ENCODE measurements around the gene HIF1A. TPM values are rescaled to one million over a fixed set of nuclear protein-coding genes. Genes with fewer than 3 reads are reported as not detected.

HIF1A gene
- total and polyA plus RNA-seq, 2 of the 8 experiments (the other 6 are each of a cell fraction or from before 2014, with no cell fraction given): 54.8 to 175 TPM

- POLR2A ChIA-PET (ENCODE audit: partially characterized antibody): interaction anchor here (1.6 kb wide), 1 partner anchor 20 kb away, joined by 4 read pairs; the partner anchor contains the start of gene HIF1A
- H2AK5ac ChIP-seq (ENCODE audit: low read depth, low read length): peak overlapping the region; percentile 56; the same call in 1 of the 2 replicates
These were observed 20.0 kb upstream of the HIF1A start for GRCh38 chr14:61675291-61675690.

More at GRCh38 chr14:61675291-61675690, 20.0 kb upstream of the HIF1A start:
- Histone ChIP-seq H3K9me3 (ENCODE audit: insufficient read depth in 2 of 2, low read depth in 1 of 2, low read length in 1 of 2) (no peaks in the 10 kb centered on the region), H2BK5ac (ENCODE audit: low read depth, low read length) (no peak overlapping the region; the same call in 1 of the 2 replicates), H3K27ac (ENCODE audit: low read depth, low read length) (no peak overlapping the region), H3K23ac (ENCODE audit: insufficient read length) (no peak overlapping the region), H2BK12ac (ENCODE audit: low read depth, low read length) (peak overlapping the region; percentile 31), H4K8ac (ENCODE audit: extremely low read depth, insufficient read depth, low read length) (no peak overlapping the region), H2BK15ac (ENCODE audit: low read length) (peak overlapping the region; percentile 54; the same call in 1 of the 2 replicates), H2BK20ac (ENCODE audit: low read length) (peak overlapping the region; percentile 67; the same call in 1 of the 2 replicates), H2AFZ (ENCODE audit: low read length) (no peak overlapping the region), H3K79me2 (ENCODE audit: control insufficient read depth in 1 of 2, insufficient read depth in 2 of 2, low read length in 2 of 2) (no peaks in the 10 kb centered on the region), H3K36me3 (ENCODE audit: control insufficient read depth in 2 of 4, insufficient read depth in 4 of 4, low read length in 3 of 4) (no peaks in the 10 kb centered on the region), H3K4ac (replicated peaks; ENCODE audit: insufficient read length, low read depth, low read length) (no peak overlapping the region), H3K4me1 (replicated peaks in 1 of 4; ENCODE audit: control insufficient read depth in 3 of 4, insufficient read depth in 4 of 4, low read length in 3 of 4) (peaks cover 2 to 13% (median 8%) of the 10 kb centered on the region in 4 experiments; a peak in 5 of 7 replicates), H3K79me1 (ENCODE audit: low read depth, low read length) (no peaks in the 10 kb centered on the region), H3K18ac (ENCODE audit: extremely low read depth, low read length) (no peak overlapping the region), H3K9ac (replicated peaks in 1 of 4; ENCODE audit: extremely low read depth in 1 of 4, low read depth in 3 of 4, low read length in 3 of 4) (no peak overlapping the region), H4K20me1 (replicated peaks in 1 of 2; ENCODE audit: control insufficient read depth in 1 of 2, insufficient read depth in 2 of 2, low read length in 2 of 2) (no peaks in the 10 kb centered on the region), H3K56ac (replicated peaks; ENCODE audit: insufficient read length, low read depth, low read length) (no peak overlapping the region), H4K5ac (ENCODE audit: insufficient read length, low read depth, low read length) (no peak overlapping the region), H3K14ac (ENCODE audit: insufficient read length) (no peak overlapping the region), H2BK120ac (replicated peaks; ENCODE audit: low read depth, low read length) (no peak overlapping the region), H3K4me2 (ENCODE audit: insufficient read depth in 1 of 2, low read depth in 2 of 2, low read length in 2 of 2) (no peak overlapping the region), H3K23me2 (ENCODE audit: low read depth, low read length) (no peaks in the 10 kb centered on the region; the same call in 1 of the 2 replicates), H3K27me3 (replicated peaks in 1 of 4; ENCODE audit: control insufficient read depth in 3 of 4, extremely low read depth in 1 of 4, insufficient read depth in 3 of 4, low read length in 3 of 4) (no peaks in the 10 kb centered on the region), H3K4me3 (ENCODE audit: extremely low read depth in 1 of 4, insufficient read depth in 2 of 4, low read depth in 3 of 4, low read length in 4 of 4) (no peak overlapping the region), H4K91ac (replicated peaks; ENCODE audit: insufficient read length, low read length) (peak overlapping the region; percentile 13)
- TF ChIP-seq CHD1 (IDR thresholded peaks at IDR 0.05; ENCODE audit: low read depth, low read length) (no peak), USF2 (IDR thresholded peaks at IDR 0.05; ENCODE audit: low read length) (no peak), GABPA (IDR thresholded peaks at IDR 0.05; ENCODE audit: borderline replicate concordance, insufficient read depth, low read length) (no peak), SIRT6 (IDR thresholded peaks at IDR 0.05; ENCODE audit: low read length) (no peak), BRCA1 (IDR thresholded peaks at IDR 0.05; ENCODE audit: low read depth, low read length) (no peak), CTCF (IDR thresholded peaks at IDR 0.05; ENCODE audit: control extremely low read depth in 1 of 3, insufficient read depth in 1 of 3, low read depth in 1 of 3, low read length in 3 of 3) (no peak), YY1 (IDR thresholded peaks at IDR 0.05; ENCODE audit: low read depth, low read length) (no peak), HDAC2 (IDR thresholded peaks at IDR 0.05; ENCODE audit: borderline replicate concordance in 1 of 2, low read depth in 2 of 2, low read length in 2 of 2) (no peak), SP1 (IDR thresholded peaks at IDR 0.05; ENCODE audit: low read depth, low read length) (no peak), POLR2A (IDR thresholded peaks at IDR 0.05; ENCODE audit: control extremely low read depth in 1 of 2, low read depth in 2 of 2, low read length in 2 of 2) (no peak)
- CTCF ChIA-PET (ENCODE audit: partially characterized antibody): interaction anchor here (0.9 to 1.5 kb wide), 4 partner anchors 12 to 213 kb away, joined by 3 to 4 read pairs (median 4); no protein-coding TSS in a partner anchor
- FAIRE-seq: no peak
- 98% methylated on average over 3 of the region's 3 CpGs; no CpG with 5 or more reads in 1 of the 2 experiments for WGBS, 2 experiments (ENCODE audit: extremely low coverage in 1 of 2, insufficient coverage in 1 of 2, insufficient read length in 1 of 2, insufficient replicate concordance in 2 of 2, low coverage in 1 of 2, low lambda C conversion rate in 2 of 2, missing lambda C conversion rate in 1 of 2)
- no peak for DNase-seq (ENCODE audit: low read depth in 1 of 2, low spot score in 2 of 2)
